Natural killer cell (primary cell): ENCODE measurements around the gene SNRPE. TPM values are rescaled to one million over a fixed set of nuclear protein-coding genes. Genes with fewer than 3 reads are reported as not detected.

Source experiments
- ATAC-seq, 3 donors: fragments of 150-1000 bp in 2 of 3; fragments of 200-7000 bp in 1 of 3; cut with Tn5 transposase; 1 replicate in 1 of 3; 2 replicates in 2 of 3; pipeline ENCODE4 v1.10.0; 2021; ENCODE audit warnings: mild to moderate bottlenecking in 2 of 3, moderate library complexity in 2 of 3
- DNase-seq, 2 donors: peaks; one replicate each; pipeline versions ENCODE4 v3.0.0 to v3.0.0-alpha.2; 2013 to 2021; ENCODE audit warnings: mixed read lengths in 1 of 2
- H3K27ac ChIP-seq: one replicate; pipeline ENCODE4 v1.5.1; 2013; ENCODE audit warnings: mild to moderate bottlenecking, low read length
- H3K27me3 ChIP-seq: one replicate; pipeline ENCODE4 v1.6.1; 2013; ENCODE audit warnings: low read length; ENCODE audit not compliant: control insufficient read depth, insufficient read depth
- H3K36me3 ChIP-seq: one replicate; pipeline ENCODE4 v1.6.1; 2013; ENCODE audit warnings: low read length; ENCODE audit not compliant: control insufficient read depth, insufficient read depth
- H3K4me1 ChIP-seq: one replicate; pipeline ENCODE4 v1.6.1; 2013; ENCODE audit warnings: low read length; ENCODE audit not compliant: control insufficient read depth, insufficient read depth
- H3K4me3 ChIP-seq: one replicate; pipeline ENCODE4 v1.5.1; 2013; ENCODE audit warnings: low read length
- H3K9me3 ChIP-seq: one replicate; pipeline ENCODE4 v1.6.1; 2013; ENCODE audit warnings: low read length; ENCODE audit not compliant: control insufficient read depth, insufficient read depth
- H3K27ac Mint-ChIP-seq, 2 donors: one replicate each; pipeline ENCODE4 v1.8.0; 2022; ENCODE audit warnings: mild to moderate bottlenecking in 2 of 2, mixed read lengths in 2 of 2, moderate library complexity in 1 of 2
- H3K27me3 Mint-ChIP-seq, 2 donors: one replicate each; pipeline ENCODE4 v1.8.0; 2022; ENCODE audit warnings: low read depth in 2 of 2, mixed read lengths in 2 of 2
- H3K36me3 Mint-ChIP-seq: one replicate; pipeline ENCODE4 v1.8.0; 2022; ENCODE audit warnings: mixed read lengths
- H3K4me1 Mint-ChIP-seq, 2 donors: one replicate each; pipeline ENCODE4 v1.8.0; 2022; ENCODE audit warnings: mixed read lengths in 2 of 2
- H3K4me3 Mint-ChIP-seq: one replicate; pipeline ENCODE4 v1.8.0; 2022; ENCODE audit warnings: mild to moderate bottlenecking, moderate library complexity, mixed read lengths
- H3K9me3 Mint-ChIP-seq, 2 donors: one replicate each; pipeline ENCODE4 v1.8.0; 2022; ENCODE audit warnings: mixed read lengths in 2 of 2
- CTCF ChIP-seq: fragments of 200-600 bp; IDR thresholded peaks from one replicate; pipeline ENCODE4 v1.8.0; 2022; ENCODE audit warnings: antibody characterized with exemption
- WGBS: methylation state at CpG from one replicate; pipeline ENCODE4 v1.1.7; 2013; ENCODE audit warnings: missing lambda C conversion rate; ENCODE audit not compliant: insufficient coverage; 5-methylcytosine and 5-hydroxymethylcytosine counted together
- intact Hi-C: fragments of 100-400 bp; cut with micrococcal nuclease; formaldehyde crosslinking; loops from one replicate; pipeline ENCODE4 v1.14.2; 2022
- total RNA-seq, 4 donors: library from RNA; stranded (reverse); fragments of 120-200 nt in 1 of 4; gene quantifications; one replicate each; pipeline versions ENCODE4 v1.2.3 to v1.2.4, GENCODE V29; 2013 to 2022

The SNRPE gene
- total RNA-seq, 3 donors from 2014 or later (not counting 1 experiment from before 2014, with no cell fraction given): 48.6 to 57.9 (median 54.4) TPM

GRCh38 chr1:203835476-203835875, 25.9 kb upstream of the SNRPE start:
- no peak overlapping the region for H3K27ac Mint-ChIP-seq
- peaks cover 17% of the 10 kb centered on the region for H3K36me3 Mint-ChIP-seq
- Histone ChIP-seq H3K27me3 (no peaks in the 10 kb centered on the region), H3K9me3 (no peaks in the 10 kb centered on the region), H3K36me3 (peaks cover 79% of the 10 kb centered on the region), H3K4me3 (no peak overlapping the region), H3K27ac (no peak overlapping the region), H3K4me1 (no peaks in the 10 kb centered on the region)
- no peaks in the 10 kb centered on the region for H3K9me3 Mint-ChIP-seq
- no peaks in the 10 kb centered on the region for H3K27me3 Mint-ChIP-seq
- WGBS: 95% methylated on average over 3 of the region's 3 CpGs
- H3K4me1 Mint-ChIP-seq: peaks cover 0 to 5% of the 10 kb centered on the region in 2 donors
- ATAC-seq: no peak
- intact Hi-C loops: no loop called here
- DNase-seq: no peak
- no peak overlapping the region for H3K4me3 Mint-ChIP-seq
- TF ChIP-seq CTCF: no peak

GRCh38 chr1:203839081-203839480, 22.3 kb upstream of the SNRPE start:
- 95% methylated on average over 5 of the region's 5 CpGs for WGBS
- Mint-ChIP-seq H3K9me3 (no peaks in the 10 kb centered on the region), H3K4me3 (no peak overlapping the region), H3K36me3 (peaks cover 12% of the 10 kb centered on the region), H3K27me3 (no peaks in the 10 kb centered on the region), H3K4me1 (peaks cover 0 to 5% of the 10 kb centered on the region in 2 donors), H3K27ac (no peak overlapping the region)
- ATAC-seq (no peak), DNase-seq (no peak)
- H3K9me3 ChIP-seq: no peaks in the 10 kb centered on the region
- intact Hi-C loops: no loop called here
- H3K4me3 ChIP-seq: no peak overlapping the region
- no peaks in the 10 kb centered on the region for H3K4me1 ChIP-seq
- no peak for TF ChIP-seq CTCF
- no peaks in the 10 kb centered on the region for H3K27me3 ChIP-seq
- H3K27ac ChIP-seq: no peak overlapping the region
- peaks cover 68% of the 10 kb centered on the region for H3K36me3 ChIP-seq

- peaks cover 65% of the 10 kb centered on the region for H3K36me3 ChIP-seq
- TF ChIP-seq CTCF: no peak
- no peak overlapping the region for H3K27ac ChIP-seq
- H3K27me3 Mint-ChIP-seq: no peaks in the 10 kb centered on the region
- DNase-seq (no peak), ATAC-seq (no peak)
- intact Hi-C loops: no loop called here
- H3K9me3 Mint-ChIP-seq: no peaks in the 10 kb centered on the region
- 95% methylated on average over 4 of the region's 4 CpGs for WGBS
- H3K4me3 Mint-ChIP-seq: no peak overlapping the region
- no peaks in the 10 kb centered on the region for H3K27me3 ChIP-seq
- H3K9me3 ChIP-seq: no peaks in the 10 kb centered on the region
- H3K4me1 Mint-ChIP-seq: peaks cover 0 to 5% of the 10 kb centered on the region in 2 donors
- H3K36me3 Mint-ChIP-seq: peaks cover 12% of the 10 kb centered on the region
- no peak overlapping the region for H3K27ac Mint-ChIP-seq
- H3K4me3 ChIP-seq: no peak overlapping the region
- H3K4me1 ChIP-seq: no peaks in the 10 kb centered on the region
Observed at GRCh38 chr1:203840208-203840808, 21.1 kb upstream of the SNRPE start.

GRCh38 chr1:203842559-203842876, 18.9 kb upstream of the SNRPE start:
- H3K27ac Mint-ChIP-seq: no peak overlapping the region
- H3K36me3 Mint-ChIP-seq: peaks cover 15% of the 10 kb centered on the region
- H3K27me3 Mint-ChIP-seq: no peaks in the 10 kb centered on the region
- Histone ChIP-seq H3K36me3 (peaks cover 55% of the 10 kb centered on the region), H3K9me3 (no peaks in the 10 kb centered on the region), H3K4me3 (no peak overlapping the region), H3K27me3 (no peaks in the 10 kb centered on the region), H3K4me1 (no peaks in the 10 kb centered on the region), H3K27ac (no peak overlapping the region)
- no peak for DNase-seq
- peaks cover 4 to 5% of the 10 kb centered on the region in 2 donors for H3K4me1 Mint-ChIP-seq
- TF ChIP-seq CTCF: no peak
- intact Hi-C loops: no loop called here
- no peak overlapping the region for H3K4me3 Mint-ChIP-seq
- WGBS: no CpG with 5 or more reads among the region's 2 CpGs
- no peak for ATAC-seq
- H3K9me3 Mint-ChIP-seq: no peaks in the 10 kb centered on the region
